PC-9 (cell line): ENCODE results near the gene NAGK. TPM values are rescaled to one million over a fixed set of nuclear protein-coding genes. Genes with fewer than 3 reads are reported as not detected.

Experiments used
- BruUV-seq: library from RNA; stranded (reverse); fragments of 400-500 nt; replicated peaks from 2 replicates; lab custom pipeline; 2021; lab: Mats Ljungman, UMichigan
- CTCF ChIA-PET: fragments of 300-600 bp; sonication (Branson Sonifier 250); formaldehyde crosslinking; loops from one replicate; lab custom pipeline; 2022; ENCODE audit warnings: antibody characterized with exemption; lab: Charles Lee
- POLR2A ChIA-PET: fragments of 300-600 bp; sonication (Branson Sonifier 250); formaldehyde crosslinking; loops from one replicate; lab custom pipeline; 2022; ENCODE audit warnings: antibody characterized with exemption; ENCODE audit not compliant: unreplicated experiment; lab: Charles Lee
- DNase-seq, 2 experiments: peaks; one replicate each; pipeline versions ENCODE4 v3.0.0 to v3.0.0-alpha.2; 2015 to 2022; ENCODE audit warnings: mixed read lengths in 1 of 2
- H2AFZ ChIP-seq: fragments of 200-600 bp; sonication (generic); 2 replicates; pipeline ENCODE4 v1.8.1; 2017; ENCODE audit warnings: antibody characterized with exemption
- H3F3A ChIP-seq: fragments of 200-600 bp; sonication (generic); 2 replicates; pipeline ENCODE4 v1.8.1; 2017; ENCODE audit warnings: antibody characterized with exemption, mild to moderate bottlenecking, low read depth; ENCODE audit not compliant: insufficient read depth
- H3K27ac ChIP-seq: fragments of 200-600 bp; sonication (generic); 2 replicates; pipeline ENCODE4 v1.6.1; 2016; ENCODE audit warnings: mixed run types
- H3K27me3 ChIP-seq: fragments of 200-600 bp; sonication (generic); 2 replicates; pipeline ENCODE4 v1.6.1; 2016; ENCODE audit warnings: low read depth, mixed run types; ENCODE audit not compliant: insufficient read depth
- H3K36me3 ChIP-seq: fragments of 200-600 bp; sonication (generic); 2 replicates; pipeline ENCODE4 v1.6.1; 2016; ENCODE audit warnings: low read depth, mixed run types
- H3K4me1 ChIP-seq: fragments of 200-600 bp; sonication (generic); replicated peaks from 2 replicates; pipeline ENCODE4 v1.6.1; 2016; ENCODE audit warnings: mixed run types; ENCODE audit not compliant: insufficient read depth
- H3K4me2 ChIP-seq: fragments of 200-600 bp; sonication (generic); 2 replicates; pipeline ENCODE4 v1.6.1; 2017; ENCODE audit warnings: mixed run types
- H3K4me3 ChIP-seq: fragments of 200-600 bp; sonication (generic); 2 replicates; pipeline ENCODE4 v1.6.1; 2016; ENCODE audit warnings: mixed run types
- H3K79me2 ChIP-seq: fragments of 200-600 bp; sonication (generic); 2 replicates; pipeline ENCODE4 v1.6.1; 2017; ENCODE audit warnings: low read depth, mixed run types
- H3K9me2 ChIP-seq: fragments of 200-600 bp; sonication (generic); 2 replicates; pipeline ENCODE4 v1.8.1; 2017; ENCODE audit warnings: mild to moderate bottlenecking; ENCODE audit not compliant: insufficient read depth
- H3K9me3 ChIP-seq: fragments of 200-600 bp; sonication (generic); 2 replicates; pipeline ENCODE4 v1.8.1; 2016; ENCODE audit warnings: low read depth; ENCODE audit not compliant: insufficient read depth
- H4K20me1 ChIP-seq: fragments of 200-600 bp; sonication (generic); 2 replicates; pipeline ENCODE4 v1.8.1; 2017; ENCODE audit not compliant: insufficient read depth
- CTCF ChIP-seq: fragments of 200-600 bp; sonication (generic); conservative IDR thresholded peaks from 2 replicates; pipeline ENCODE4 v1.6.1; 2017; ENCODE audit warnings: mixed run types, antibody characterized with exemption, mild to moderate bottlenecking, moderate library complexity
- EZH2 ChIP-seq: fragments of 200-600 bp; sonication (generic); IDR thresholded peaks from 2 replicates; pipeline ENCODE4 v1.8.0; 2017; ENCODE audit warnings: antibody characterized with exemption, low read depth
- intact Hi-C: fragments of 100-400 bp; cut with micrococcal nuclease; formaldehyde crosslinking; loops from one replicate; pipeline ENCODE4 v1.10.0; 2022; ENCODE audit not compliant: unreplicated experiment
- total RNA-seq: library from RNA; stranded (reverse); gene quantifications from 2 replicates; pipeline ENCODE4 v1.2.3, GENCODE V29; 2021

Gene NAGK
- total RNA-seq, 1 experiment from 2014 or later: 34.1 TPM

- POLR2A ChIA-PET: no interaction called here
- H3K27me3 ChIP-seq: no peaks in the 10 kb centered on the region
- H3K79me2 ChIP-seq: no peaks in the 10 kb centered on the region
- no peak overlapping the region for H3K27ac ChIP-seq
- no peaks in the 10 kb centered on the region for H3K36me3 ChIP-seq
- DNase-seq: no peak
- H4K20me1 ChIP-seq: no peaks in the 10 kb centered on the region
- intact Hi-C loops: no loop called here
- no peaks in the 10 kb centered on the region for H3F3A ChIP-seq
- H3K4me2 ChIP-seq: no peak overlapping the region
- CTCF ChIA-PET: no interaction called here
- no TSS peak for BruUV-seq
- H3K4me1 ChIP-seq: no peaks in the 10 kb centered on the region
- H3K9me2 ChIP-seq: no peaks in the 10 kb centered on the region
- H3K9me3 ChIP-seq: no peaks in the 10 kb centered on the region
- no peak overlapping the region for H3K4me3 ChIP-seq
- no peak overlapping the region for H2AFZ ChIP-seq
- TF ChIP-seq CTCF (no peak), EZH2 (no peak)
Measured at GRCh38 chr2:71113843-71114242, 45.4 kb downstream of the NAGK start.

GRCh38 chr2:71117063-71117462, 48.6 kb downstream of the NAGK start:
- no TSS peak for BruUV-seq
- H3K27me3 ChIP-seq: no peaks in the 10 kb centered on the region
- ChIA-PET CTCF (no interaction called here), POLR2A (interaction anchor here (0.6 kb wide), 1 partner anchor 18 kb away, joined by 9 read pairs; no protein-coding TSS in a partner anchor)
- H3K4me1 ChIP-seq: no peaks in the 10 kb centered on the region
- no peaks in the 10 kb centered on the region for H3K79me2 ChIP-seq
- H3K4me3 ChIP-seq: no peak overlapping the region
- no peaks in the 10 kb centered on the region; the same call in 1 of the 2 replicates for H3K36me3 ChIP-seq
- no peaks in the 10 kb centered on the region for H3F3A ChIP-seq
- no peak for TF ChIP-seq EZH2
- no peak for TF ChIP-seq CTCF
- no peak overlapping the region for H2AFZ ChIP-seq
- no peaks in the 10 kb centered on the region for H4K20me1 ChIP-seq
- no peaks in the 10 kb centered on the region for H3K9me3 ChIP-seq
- H3K4me2 ChIP-seq: no peak overlapping the region
- H3K27ac ChIP-seq: no peak overlapping the region
- H3K9me2 ChIP-seq: no peaks in the 10 kb centered on the region
- intact Hi-C loops: no loop called here
- no peak for DNase-seq

- intact Hi-C loops: no loop called here
- no TSS peak for BruUV-seq
Measured at GRCh38 chr2:71120195-71120594, 51.7 kb downstream of the NAGK start.

More at GRCh38 chr2:71120195-71120594, 51.7 kb downstream of the NAGK start:
- H3K36me3 ChIP-seq: no peaks in the 10 kb centered on the region; the same call in 1 of the 2 replicates
- no peak overlapping the region for H3K4me3 ChIP-seq
- no peak for DNase-seq
- H3K27ac ChIP-seq: no peak overlapping the region
- H3K27me3 ChIP-seq: no peaks in the 10 kb centered on the region
- POLR2A ChIA-PET: no interaction called here
- no peaks in the 10 kb centered on the region for H3K9me2 ChIP-seq
- no peak for TF ChIP-seq EZH2
- no peak for TF ChIP-seq CTCF
- H3K9me3 ChIP-seq: no peaks in the 10 kb centered on the region
- 0 out of 2 replicates have a peak, but pooled peaks cover 4% of the 10 kb centered on the region for H3K4me1 ChIP-seq
- H3K79me2 ChIP-seq: no peaks in the 10 kb centered on the region
- H2AFZ ChIP-seq: no peak overlapping the region
- no peaks in the 10 kb centered on the region for H3F3A ChIP-seq
- H3K4me2 ChIP-seq: no peak overlapping the region
- CTCF ChIA-PET: no interaction called here
- H4K20me1 ChIP-seq: no peaks in the 10 kb centered on the region
